ENCODE data around the gene CDKN1A.

Gene CDKN1A

DNA sequence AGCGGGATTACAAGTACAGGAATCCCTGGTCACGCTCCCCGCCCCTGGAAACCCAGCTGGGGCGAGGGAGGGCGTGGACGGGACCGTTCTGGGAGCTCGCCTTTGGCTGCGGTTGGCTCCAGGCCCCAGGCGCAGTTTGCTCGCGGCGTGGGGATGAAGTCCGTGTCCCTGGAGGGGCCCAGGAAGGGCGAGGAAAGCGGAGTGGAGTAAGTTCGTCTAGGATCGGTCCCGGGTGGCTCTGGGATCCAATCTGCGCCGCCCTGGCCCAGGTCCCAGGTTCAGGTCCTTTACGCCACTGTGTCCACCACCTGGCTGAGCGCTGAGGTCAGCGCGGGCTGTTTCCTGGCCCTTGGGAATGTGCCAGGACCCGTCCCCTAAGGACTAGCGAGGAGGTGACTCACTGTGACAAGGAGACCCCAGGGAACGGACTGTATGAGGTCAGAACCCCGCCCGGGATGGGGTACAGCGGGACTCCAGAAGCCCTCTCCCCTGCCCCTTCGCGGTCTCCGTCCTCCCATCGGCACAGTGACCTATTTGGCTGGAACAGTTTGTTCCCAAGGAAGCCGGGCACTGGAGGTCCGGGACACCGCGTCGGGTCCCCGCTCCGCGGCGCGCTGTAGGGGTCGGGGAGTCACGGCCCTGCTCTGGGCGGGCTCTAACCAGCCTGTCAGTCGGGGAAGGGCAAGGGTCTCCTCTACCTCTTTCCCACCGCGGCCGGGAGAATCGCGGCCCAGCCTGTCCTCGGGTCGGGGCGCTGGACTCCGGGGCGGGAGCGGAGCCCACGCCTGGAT is 724 bp downstream of the CDKN1A start:
- FAIRE-seq: no peak

- no peak for FAIRE-seq
These were observed 4.0 kb downstream of the CDKN1A start for GRCh38 chr6:36682328-36683144.

DNA sequence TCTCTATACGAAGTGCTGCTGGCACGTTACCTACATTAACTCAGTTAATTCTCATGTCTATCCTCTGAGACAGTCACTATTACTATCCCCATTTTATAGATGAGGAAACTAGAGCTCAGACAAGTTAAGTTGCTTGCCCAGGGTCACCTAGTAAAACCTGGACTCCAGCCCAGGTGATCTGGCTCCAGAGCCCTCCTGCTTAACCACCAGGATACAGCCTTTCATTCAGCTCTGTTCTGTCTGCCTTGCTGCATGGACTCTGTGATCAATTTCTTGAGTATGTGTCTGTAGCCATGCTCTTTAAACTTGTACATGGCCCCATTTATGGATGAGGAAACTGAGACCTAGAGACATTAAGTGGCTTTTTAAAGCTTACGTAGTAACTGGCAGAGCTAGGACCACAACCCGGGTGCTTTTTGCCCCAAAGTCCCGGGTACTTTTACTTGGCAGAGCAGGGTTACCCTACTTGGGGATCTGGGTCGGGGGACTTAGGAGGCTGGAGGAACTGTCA is 4.7 kb downstream of the CDKN1A start:
- FAIRE-seq: no peak

GRCh38 chr6:36683656-36684446 is 5.3 kb downstream of the CDKN1A start:
- no peak for FAIRE-seq

- FAIRE-seq: no peak
These were observed 5.9 kb downstream of the CDKN1A start for GRCh38 chr6:36684447-36684812.

DNA sequence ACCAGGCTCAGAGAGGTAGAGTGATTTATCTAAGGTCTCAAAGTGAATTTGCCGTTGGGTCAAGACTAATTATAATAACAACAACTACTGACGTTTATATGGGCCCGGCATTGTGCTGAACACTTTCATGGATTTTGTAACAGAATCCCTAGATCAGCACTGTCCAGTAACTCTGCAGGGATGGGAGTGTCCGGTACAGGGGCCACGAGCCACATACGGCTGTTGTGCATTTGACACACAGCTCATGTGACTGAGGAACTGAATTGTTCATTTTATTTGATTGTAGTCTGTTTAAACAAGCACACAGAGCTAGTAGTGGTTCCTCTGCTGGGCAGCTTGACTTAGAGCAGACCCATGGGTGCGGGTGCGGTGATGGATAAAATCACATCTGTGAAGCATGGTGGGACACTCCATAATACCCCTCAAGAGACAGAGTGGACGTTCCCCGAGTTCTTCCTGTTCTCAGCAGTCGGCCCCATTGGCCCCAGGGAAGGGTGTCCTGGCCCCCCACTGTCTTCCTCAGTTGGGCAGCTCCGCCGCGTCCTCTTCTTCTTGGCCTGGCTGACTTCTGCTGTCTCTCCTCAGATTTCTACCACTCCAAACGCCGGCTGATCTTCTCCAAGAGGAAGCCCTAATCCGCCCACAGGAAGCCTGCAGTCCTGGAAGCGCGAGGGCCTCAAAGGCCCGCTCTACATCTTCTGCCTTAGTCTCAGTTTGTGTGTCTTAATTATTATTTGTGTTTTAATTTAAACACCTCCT is 6.8 kb downstream of the CDKN1A start:
- no peak for FAIRE-seq

- no peak for FAIRE-seq
These were observed 7.6 kb downstream of the CDKN1A start for GRCh38 chr6:36685926-36686667.

DNA sequence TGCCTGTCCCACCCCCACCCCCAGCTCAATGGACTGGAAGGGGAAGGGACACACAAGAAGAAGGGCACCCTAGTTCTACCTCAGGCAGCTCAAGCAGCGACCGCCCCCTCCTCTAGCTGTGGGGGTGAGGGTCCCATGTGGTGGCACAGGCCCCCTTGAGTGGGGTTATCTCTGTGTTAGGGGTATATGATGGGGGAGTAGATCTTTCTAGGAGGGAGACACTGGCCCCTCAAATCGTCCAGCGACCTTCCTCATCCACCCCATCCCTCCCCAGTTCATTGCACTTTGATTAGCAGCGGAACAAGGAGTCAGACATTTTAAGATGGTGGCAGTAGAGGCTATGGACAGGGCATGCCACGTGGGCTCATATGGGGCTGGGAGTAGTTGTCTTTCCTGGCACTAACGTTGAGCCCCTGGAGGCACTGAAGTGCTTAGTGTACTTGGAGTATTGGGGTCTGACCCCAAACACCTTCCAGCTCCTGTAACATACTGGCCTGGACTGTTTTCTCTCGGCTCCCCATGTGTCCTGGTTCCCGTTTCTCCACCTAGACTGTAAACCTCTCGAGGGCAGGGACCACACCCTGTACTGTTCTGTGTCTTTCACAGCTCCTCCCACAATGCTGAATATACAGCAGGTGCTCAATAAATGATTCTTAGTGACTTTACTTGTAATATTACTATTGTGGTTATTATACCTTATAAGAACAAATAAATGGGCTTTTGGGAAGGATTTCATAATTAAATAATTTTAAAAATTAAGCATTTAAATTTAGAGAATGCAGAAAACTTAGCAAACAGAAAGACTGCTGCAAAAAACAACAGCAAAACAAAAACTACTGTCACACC is 8.4 kb downstream of the CDKN1A start:
- FAIRE-seq: no peak

DNA sequence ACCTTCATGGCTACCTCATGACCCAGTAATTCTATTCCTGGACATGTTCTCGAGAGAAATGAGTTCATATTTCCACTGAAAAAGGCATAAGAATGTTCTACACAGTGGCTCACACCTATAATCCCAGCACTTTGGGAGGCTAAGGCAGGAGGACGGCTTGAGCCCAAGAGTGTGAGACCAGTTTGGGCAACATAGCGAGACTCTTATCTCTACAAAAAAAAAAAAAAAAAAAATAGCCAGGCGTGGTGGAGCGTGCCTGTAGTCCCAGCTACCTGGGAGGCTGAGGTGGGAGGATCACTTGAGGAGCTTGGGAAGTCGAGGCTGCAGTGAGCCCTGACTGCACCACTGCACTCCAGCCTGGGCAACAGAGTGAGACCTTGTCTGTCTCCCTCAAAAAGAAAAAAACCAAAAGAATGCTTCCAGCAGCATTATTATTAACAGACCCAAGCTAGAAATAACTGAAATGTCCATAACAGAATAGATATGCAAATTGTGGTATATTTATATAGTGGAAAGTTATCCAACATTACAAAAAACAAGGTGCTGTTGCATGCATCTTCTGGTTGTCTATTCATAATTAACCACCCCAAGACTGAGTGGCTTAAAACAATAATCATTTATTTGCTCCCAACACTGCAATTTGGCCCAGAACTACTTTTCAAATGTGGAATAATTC is 9.7 kb downstream of the CDKN1A start:
- no peak for FAIRE-seq

GRCh38 chr6:36688739-36689075 is 10.2 kb downstream of the CDKN1A start:
- FAIRE-seq: no peak

GRCh38 chr6:36691011-36691410 is 12.5 kb downstream of the CDKN1A start:
- no peak for FAIRE-seq

GRCh38 chr6:36691612-36692011 is 13.1 kb downstream of the CDKN1A start:
- no peak for FAIRE-seq

DNA sequence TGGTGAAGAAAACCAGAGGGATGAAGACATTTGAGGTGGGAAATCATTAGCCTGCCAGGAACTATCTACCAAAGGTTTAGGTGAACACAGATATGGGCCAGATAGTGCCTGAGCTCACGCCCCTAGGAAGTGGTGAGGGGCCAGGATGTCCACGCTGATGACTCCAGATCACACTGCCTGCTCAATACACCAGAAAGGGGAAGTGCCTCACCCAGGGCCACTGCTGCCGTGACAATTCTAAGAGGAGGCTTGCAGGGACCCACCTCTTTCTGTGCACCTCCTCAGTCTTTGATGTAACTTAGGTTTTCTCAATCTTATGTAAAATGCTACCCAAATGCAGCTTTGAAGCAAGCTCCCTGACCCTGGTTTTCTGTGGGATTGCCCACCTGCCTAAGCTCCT is 13.7 kb downstream of the CDKN1A start:
- no peak for FAIRE-seq

- no peak for FAIRE-seq
These were observed 14.6 kb downstream of the CDKN1A start for GRCh38 chr6:36692861-36693702.

DNA sequence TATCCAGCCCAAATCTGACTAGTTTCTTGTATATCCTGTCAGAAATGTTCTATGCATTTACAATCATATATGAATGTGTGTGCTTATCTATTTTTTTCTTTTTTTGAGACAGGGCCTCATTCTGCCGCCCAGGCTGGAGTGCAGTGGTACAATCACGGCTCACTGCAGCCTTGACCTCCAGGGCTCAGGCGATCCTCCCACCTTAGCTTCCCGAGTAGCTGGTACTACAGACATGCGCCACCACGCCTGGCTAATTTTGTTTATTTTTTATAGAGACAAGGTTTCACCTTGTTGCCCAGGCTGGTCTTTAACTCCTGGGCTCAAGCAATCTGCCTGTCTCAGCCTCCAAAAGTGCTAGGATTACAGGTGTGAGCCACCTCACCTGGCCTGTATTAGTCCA is 16.1 kb downstream of the CDKN1A start:
- no peak for FAIRE-seq

DNA sequence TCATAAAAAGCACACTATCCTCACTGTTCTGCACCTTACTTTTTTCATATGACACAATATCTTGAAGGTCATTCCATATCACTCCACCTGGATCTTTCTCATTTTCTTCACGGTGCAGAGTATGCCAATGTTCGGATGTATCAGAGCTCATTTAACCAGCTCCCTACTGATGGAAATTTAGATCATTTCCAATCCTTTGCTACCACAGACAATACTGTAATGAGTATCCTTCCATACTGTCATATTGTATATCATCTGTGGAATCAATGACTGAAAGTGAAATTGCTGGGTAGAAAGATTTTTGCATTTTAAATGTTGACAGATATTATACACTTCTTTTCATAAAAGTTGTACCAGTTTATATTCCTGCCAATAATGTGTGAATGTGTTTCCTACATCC is 16.9 kb downstream of the CDKN1A start:
- FAIRE-seq: no peak

GRCh38 chr6:36697481-36697903 is 19.0 kb downstream of the CDKN1A start, which contains the start of gene RAB44:
RAB44 (plus strand) TSS chr6:36697826; CDS start chr6:36704236, 6,410 bp downstream.
- FAIRE-seq: no peak

GRCh38 chr6:36698196-36698595 is 19.7 kb downstream of the CDKN1A start:
- no peak for FAIRE-seq

- no peak for FAIRE-seq
These were observed 20.4 kb downstream of the CDKN1A start for GRCh38 chr6:36698871-36699271.

Data from A204.1 (cell line).